Measurements from ENCODE around the gene LGI1. TPM values are rescaled to one million over a fixed set of nuclear protein-coding genes. Genes with fewer than 3 reads are reported as not detected.
"Not testable (repeated sequence)": the region's sequence is repeated elsewhere in the genome, so short reads cannot be mapped to it uniquely, and the experiment has no call there.

The LGI1 gene
- total RNA-seq, 2 donors from 2014 or later: 2.6 TPM; not detected in 1

- intact Hi-C loops (cut with DNase I): no loop called here
These were observed 38.4 kb downstream of the LGI1 start for GRCh38 chr10:93796167-93796566.

GRCh38 chr10:93797825-93798224, 40.1 kb downstream of the LGI1 start:
- DNase-seq (ENCODE audit: low spot score): no peak
- intact Hi-C loops (cut with DNase I): no loop called here

More at GRCh38 chr10:93796167-93796566, 38.4 kb downstream of the LGI1 start:
- no peak for DNase-seq (ENCODE audit: low spot score)

- DNase-seq (ENCODE audit: low spot score): no peak
- intact Hi-C loops (cut with DNase I): no loop called here
These were observed 41.5 kb downstream of the LGI1 start for GRCh38 chr10:93799155-93799708.

GRCh38 chr10:93804200-93804599, 46.5 kb downstream of the LGI1 start:
- intact Hi-C loops (cut with DNase I): no loop called here

GRCh38 chr10:93806903-93807302, 49.2 kb downstream of the LGI1 start:
- DNase-seq (ENCODE audit: low spot score): no peak
- intact Hi-C loops (cut with DNase I): no loop called here

More at GRCh38 chr10:93804200-93804599, 46.5 kb downstream of the LGI1 start:
- DNase-seq (ENCODE audit: low spot score): no peak

- no peak for DNase-seq (ENCODE audit: low spot score)
- intact Hi-C loops (cut with DNase I): no loop called here
These were observed 49.6 kb downstream of the LGI1 start for GRCh38 chr10:93807371-93807770.

- intact Hi-C loops (cut with DNase I): loop anchor here in 1 of 2 donors (2.0 kb wide), 1 partner anchor 110 kb away; the partner anchor contains the start of gene FRA10AC1
- no peak for DNase-seq (ENCODE audit: low spot score)
These were observed 55.1 kb downstream of the LGI1 start for GRCh38 chr10:93812659-93813338.

- DNase-seq (ENCODE audit: low spot score): peak; percentile 85
- intact Hi-C loops (cut with DNase I): loop anchor here in 1 of 2 donors (2.0 kb wide), 1 partner anchor 111 kb away; the partner anchor contains the start of gene FRA10AC1
These were observed 56.0 kb downstream of the LGI1 start for GRCh38 chr10:93813507-93814465.

- intact Hi-C loops (cut with DNase I): no loop called here
- DNase-seq (ENCODE audit: low spot score): no peak
These were observed 57.8 kb downstream of the LGI1 start for GRCh38 chr10:93815304-93816096.

- intact Hi-C loops (cut with DNase I): no loop called here
- DNase-seq (ENCODE audit: low spot score): peak; percentile 91
These were observed 58.5 kb downstream of the LGI1 start for GRCh38 chr10:93816123-93816747.

GRCh38 chr10:93818086-93818485, 60.4 kb downstream of the LGI1 start:
- intact Hi-C loops (cut with DNase I): no loop called here
- DNase-seq (ENCODE audit: low spot score): no peak

- intact Hi-C loops (cut with DNase I): no loop called here
- DNase-seq (ENCODE audit: low spot score): no peak
These were observed 61.8 kb downstream of the LGI1 start for GRCh38 chr10:93819520-93819919.

- intact Hi-C loops (cut with DNase I): no loop called here
- DNase-seq (ENCODE audit: low spot score): no peak
These were observed 62.7 kb downstream of the LGI1 start for GRCh38 chr10:93820434-93820833.

- intact Hi-C loops (cut with DNase I): no loop called here
These were observed 63.5 kb downstream of the LGI1 start for GRCh38 chr10:93821051-93821772.

GRCh38 chr10:93826355-93826754, 68.6 kb downstream of the LGI1 start:
- intact Hi-C loops (cut with DNase I): no loop called here
- DNase-seq (ENCODE audit: low spot score): no peak

More at GRCh38 chr10:93821051-93821772, 63.5 kb downstream of the LGI1 start:
- no peak for DNase-seq (ENCODE audit: low spot score)

- DNase-seq (ENCODE audit: low spot score): no peak
- intact Hi-C loops (cut with DNase I): no loop called here
These were observed 69.5 kb downstream of the LGI1 start for GRCh38 chr10:93827056-93827804.

- intact Hi-C loops (cut with DNase I); DNase-seq (ENCODE audit: low spot score): not testable (repeated sequence)
These were observed 73.3 kb downstream of the LGI1 start for GRCh38 chr10:93831065-93831464.

Data from posterior vena cava (tissue), 2 donors.